ENCODE data around the gene ABTB2.

DNA sequence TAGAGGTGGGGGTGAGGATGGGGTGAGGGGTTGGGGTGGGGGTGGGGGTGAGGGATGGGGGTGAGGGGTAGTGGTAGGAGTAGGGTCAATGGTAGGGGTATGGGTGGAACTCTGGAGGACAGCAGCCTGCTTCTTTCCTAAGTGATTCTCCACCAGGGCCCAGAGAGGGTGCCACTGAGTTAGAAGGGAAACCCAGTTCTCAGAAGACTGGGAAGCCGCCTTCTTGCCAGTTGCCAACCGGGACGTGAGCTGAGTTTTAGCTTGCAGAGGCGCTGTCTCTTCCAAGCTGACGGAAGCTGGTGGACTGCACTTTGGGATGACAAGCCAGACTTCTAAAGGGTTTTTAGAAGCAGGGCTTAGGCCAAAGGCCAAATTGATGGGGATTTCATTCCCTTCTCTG lies 148.0 kb downstream of the ABTB2 start:
- TF ChIP-seq, protein P1, sequence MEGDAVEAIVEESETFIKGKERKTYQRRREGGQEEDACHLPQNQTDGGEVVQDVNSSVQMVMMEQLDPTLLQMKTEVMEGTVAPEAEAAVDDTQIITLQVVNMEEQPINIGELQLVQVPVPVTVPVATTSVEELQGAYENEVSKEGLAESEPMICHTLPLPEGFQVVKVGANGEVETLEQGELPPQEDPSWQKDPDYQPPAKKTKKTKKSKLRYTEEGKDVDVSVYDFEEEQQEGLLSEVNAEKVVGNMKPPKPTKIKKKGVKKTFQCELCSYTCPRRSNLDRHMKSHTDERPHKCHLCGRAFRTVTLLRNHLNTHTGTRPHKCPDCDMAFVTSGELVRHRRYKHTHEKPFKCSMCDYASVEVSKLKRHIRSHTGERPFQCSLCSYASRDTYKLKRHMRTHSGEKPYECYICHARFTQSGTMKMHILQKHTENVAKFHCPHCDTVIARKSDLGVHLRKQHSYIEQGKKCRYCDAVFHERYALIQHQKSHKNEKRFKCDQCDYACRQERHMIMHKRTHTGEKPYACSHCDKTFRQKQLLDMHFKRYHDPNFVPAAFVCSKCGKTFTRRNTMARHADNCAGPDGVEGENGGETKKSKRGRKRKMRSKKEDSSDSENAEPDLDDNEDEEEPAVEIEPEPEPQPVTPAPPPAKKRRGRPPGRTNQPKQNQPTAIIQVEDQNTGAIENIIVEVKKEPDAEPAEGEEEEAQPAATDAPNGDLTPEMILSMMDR (IDR thresholded peaks at IDR 0.05): no peak
- TF ChIP-seq, protein P2, sequence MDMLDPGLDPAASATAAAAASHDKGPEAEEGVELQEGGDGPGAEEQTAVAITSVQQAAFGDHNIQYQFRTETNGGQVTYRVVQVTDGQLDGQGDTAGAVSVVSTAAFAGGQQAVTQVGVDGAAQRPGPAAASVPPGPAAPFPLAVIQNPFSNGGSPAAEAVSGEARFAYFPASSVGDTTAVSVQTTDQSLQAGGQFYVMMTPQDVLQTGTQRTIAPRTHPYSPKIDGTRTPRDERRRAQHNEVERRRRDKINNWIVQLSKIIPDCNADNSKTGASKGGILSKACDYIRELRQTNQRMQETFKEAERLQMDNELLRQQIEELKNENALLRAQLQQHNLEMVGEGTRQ (IDR thresholded peaks at IDR 0.05): no peak

Measured in A549 (cell line).